CD4-positive, alpha-beta T cell treated with Interleukin-4 for 4 hours (primary cell): ENCODE results near the gene COPS2.
"Not testable (repeated sequence)": the region's sequence is repeated elsewhere in the genome, so short reads cannot be mapped to it uniquely, and the experiment has no call there.

Experiments
- DNase-seq: peaks from one replicate; pipeline ENCODE4 v3.0.0-alpha.2; 2020

Gene COPS2

GRCh38 chr15:49155110-49155833 lies at the start of gene COPS2:
Gene COPS2 (minus strand): TSS chr15:49155599. CDS start chr15:49155578, 21 bp downstream.
- DNase-seq: peak; percentile 97

DNA sequence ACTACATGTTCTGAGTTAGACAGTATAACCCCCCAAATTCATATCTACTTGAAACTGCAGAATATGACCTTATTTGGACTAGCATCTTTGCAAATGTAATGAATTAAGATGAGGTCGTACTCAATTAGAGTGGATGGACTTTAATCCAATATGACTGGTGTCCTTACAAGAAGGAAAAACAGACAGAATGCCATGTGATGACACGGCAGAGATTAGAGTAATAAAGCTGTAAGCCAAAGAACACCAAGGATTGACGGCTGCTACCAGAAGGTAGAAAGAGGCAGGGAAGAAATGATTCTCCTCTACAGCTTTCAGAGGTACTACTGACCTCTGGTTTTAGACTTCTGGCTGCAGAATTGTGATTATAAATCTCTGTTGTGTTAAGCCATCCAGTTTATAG lies 44.9 kb upstream of the COPS2 start:
- no peak for DNase-seq

DNA sequence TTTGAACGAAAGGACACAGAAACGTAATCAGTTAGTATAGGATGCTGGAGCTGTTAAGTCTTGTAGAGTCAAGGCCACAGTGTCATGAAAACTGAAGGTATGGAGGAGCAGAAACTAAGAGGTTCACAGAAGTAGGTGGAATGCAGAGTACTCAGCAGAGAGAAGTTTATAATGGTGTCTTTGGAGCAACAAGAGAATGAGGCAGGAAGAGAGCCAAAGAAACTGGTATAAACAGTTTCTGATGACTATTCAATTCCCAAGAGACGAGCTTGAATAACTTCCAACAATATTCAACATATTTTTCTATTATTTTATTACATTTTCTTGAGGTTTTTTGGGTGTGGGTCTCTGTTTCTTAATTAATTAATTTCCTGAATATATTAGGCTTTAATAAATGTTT lies 44.3 kb upstream of the COPS2 start:
- DNase-seq: no peak

GRCh38 chr15:49196856-49197255 lies 41.5 kb upstream of the COPS2 start:
- no peak for DNase-seq

GRCh38 chr15:49191892-49192291 lies 36.5 kb upstream of the COPS2 start:
- no peak for DNase-seq

DNA sequence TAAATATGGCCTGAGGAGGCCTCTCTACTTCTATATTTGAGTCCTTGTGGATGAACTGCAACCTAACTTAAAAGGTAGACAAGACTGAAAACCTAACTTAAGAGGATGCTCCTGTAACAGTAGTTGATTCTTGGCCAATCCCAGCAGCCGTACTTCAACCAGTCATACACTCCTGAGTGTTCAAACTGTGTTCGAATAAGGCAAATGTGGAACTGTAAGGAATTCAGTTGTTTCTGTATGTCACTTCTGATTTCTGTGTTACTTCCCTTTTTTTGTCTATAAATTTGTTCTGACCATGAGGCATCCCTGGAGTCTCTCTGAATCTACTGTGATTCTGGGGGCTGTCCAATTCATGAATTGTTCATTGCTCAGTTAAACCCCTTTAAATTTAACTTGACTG lies 35.2 kb upstream of the COPS2 start:
- no peak for DNase-seq

DNA sequence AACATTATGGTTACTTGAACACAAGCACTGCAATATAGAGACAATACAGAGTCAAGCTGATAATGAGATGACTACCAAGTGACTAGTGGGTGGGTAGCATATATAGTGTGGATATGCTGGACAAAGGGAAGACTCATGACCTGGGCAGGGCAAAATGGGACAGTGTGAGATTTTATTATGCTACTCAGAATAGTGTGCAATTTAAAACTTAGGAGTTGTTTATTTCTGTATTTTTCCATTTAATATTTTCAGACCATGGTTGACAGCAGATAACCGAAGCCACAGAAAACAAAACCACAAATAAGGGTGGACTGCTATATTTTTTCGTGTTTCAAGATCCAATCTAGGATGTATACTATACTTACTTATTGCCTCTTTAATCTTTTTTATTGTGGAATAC lies 34.2 kb upstream of the COPS2 start:
- DNase-seq: no peak

GRCh38 chr15:49188933-49189332 lies 33.5 kb upstream of the COPS2 start:
- no peak for DNase-seq

GRCh38 chr15:49187549-49188245 lies 32.3 kb upstream of the COPS2 start:
- DNase-seq: no peak

DNA sequence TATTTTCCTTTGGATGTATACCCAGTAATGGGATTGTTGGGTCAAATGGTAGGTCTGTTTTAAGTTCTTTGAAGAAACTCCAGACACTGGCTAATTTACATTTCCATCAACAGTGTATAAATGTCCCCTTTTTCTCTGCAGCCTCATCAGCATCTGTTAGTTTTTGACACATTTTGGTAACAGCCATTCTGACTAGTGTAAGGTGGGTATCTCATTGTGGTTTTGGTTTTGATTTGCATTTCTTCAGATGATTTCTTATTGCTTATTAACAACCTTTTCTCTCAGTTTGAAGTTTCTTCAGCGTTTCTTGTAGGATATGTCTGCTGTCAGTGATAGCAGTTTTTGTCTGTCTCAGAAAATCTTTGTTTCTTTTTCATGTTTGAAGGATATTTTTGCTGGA lies 30.1 kb upstream of the COPS2 start:
- no peak for DNase-seq

DNA sequence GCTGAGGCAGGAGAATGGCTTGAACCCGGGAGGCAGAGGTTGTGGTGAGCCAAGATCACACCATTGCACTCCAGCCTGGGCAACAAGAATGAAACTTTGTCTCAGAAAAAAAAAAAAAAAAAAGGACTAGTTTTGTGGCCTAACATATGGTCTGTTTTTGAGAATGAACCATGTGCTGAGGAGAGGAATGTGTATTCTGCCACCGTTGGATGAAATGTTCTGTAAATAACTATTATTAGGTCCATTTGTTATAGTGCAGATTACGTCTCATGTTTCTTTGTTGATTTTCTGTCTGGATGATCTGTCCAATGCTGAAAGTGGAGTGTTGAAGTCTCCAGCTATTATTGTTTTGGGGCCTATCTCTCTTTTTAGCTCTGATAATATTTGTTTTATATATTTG lies 28.3 kb upstream of the COPS2 start:
- not testable (repeated sequence) for DNase-seq

DNA sequence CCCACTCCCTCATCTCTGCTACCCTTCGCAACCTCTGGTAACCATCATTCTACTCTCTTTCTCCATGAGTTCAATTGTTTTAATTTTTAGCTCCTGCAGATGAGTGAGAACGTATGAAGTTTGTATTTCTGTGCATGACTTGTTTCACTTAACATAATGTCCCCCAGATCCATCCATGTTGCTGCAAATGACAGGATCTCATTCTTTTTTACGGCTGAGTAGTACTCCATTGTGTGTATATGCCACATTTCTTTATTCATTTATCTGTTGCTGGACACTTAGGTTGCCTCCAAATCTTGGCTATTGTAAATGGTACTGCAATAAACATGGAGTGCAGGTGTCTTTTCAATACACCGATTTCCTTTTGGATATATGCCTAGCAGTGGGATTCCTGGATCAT lies 26.7 kb upstream of the COPS2 start:
- no peak for DNase-seq

- DNase-seq: no peak
Observed at GRCh38 chr15:49179433-49180190, 24.2 kb upstream of the COPS2 start.

DNA sequence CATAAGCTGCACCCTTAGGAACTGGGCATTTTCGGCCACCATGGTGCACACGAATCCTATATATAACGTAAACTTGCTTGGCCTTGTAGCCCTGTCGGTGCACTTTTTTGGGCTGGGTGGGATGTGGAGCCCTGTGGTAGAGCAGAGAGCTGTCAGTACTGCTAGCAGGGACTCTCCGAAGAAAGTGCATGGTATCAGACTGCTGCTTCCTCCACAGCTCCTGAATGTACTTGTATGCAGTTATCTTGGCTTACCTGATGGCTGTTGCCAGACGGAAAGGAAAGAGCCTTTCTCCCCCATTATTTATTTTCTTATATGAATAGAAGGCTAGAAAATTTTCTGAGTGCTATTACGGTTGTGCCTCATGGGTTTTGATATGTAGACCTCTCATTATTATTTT lies 23.1 kb upstream of the COPS2 start:
- DNase-seq: no peak

GRCh38 chr15:49175582-49176397 lies 20.4 kb upstream of the COPS2 start:
- not testable (repeated sequence) for DNase-seq

DNA sequence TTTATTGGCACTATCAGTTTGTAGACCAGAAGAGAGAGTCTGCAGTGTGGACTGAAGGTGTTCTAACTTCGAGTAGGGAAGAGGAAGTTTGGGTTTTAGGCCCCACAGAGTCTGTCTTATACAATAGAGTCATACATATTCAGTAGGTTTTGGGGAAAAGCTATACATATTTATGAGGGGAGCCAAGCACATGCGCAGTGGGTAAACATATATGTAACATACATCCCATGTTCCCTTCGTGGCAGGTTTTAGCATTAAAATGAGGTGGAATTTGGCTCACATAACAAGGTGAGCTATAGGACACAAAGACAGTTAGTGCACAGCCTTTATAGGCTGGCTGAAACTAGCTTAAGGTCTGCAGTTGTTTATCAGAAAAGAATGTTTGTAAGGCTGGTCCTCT lies 19.5 kb upstream of the COPS2 start:
- DNase-seq: no peak

- no peak for DNase-seq
Observed at GRCh38 chr15:49171790-49172189, 16.4 kb upstream of the COPS2 start.

- DNase-seq: peak; percentile 81
Observed at GRCh38 chr15:49169880-49170597, 14.6 kb upstream of the COPS2 start, which contains the start of gene GALK2. Gene GALK2 (plus strand): TSS chr15:49170247. CDS start chr15:49170323, 76 bp downstream.

GRCh38 chr15:49168016-49168415 lies 12.6 kb upstream of the COPS2 start:
- DNase-seq: no peak

DNA sequence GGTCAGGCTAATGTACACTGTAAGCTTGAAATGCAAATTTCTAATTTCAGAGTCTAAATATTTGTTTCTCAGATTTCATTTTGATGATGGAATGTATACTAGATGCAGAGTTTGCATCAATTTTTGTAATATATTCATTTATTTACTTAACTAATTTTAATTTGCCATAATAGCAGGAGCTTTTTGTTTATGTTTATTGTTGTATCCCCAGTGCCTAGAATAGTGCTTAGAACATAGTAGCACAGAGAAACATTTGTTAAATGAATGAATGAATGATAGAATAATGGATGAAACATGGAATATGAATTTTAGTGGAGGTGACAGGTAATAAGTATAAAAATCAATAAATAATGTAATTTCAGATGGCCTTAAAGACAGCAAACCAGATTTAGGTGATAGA lies 9.5 kb upstream of the COPS2 start:
- no peak for DNase-seq

DNA sequence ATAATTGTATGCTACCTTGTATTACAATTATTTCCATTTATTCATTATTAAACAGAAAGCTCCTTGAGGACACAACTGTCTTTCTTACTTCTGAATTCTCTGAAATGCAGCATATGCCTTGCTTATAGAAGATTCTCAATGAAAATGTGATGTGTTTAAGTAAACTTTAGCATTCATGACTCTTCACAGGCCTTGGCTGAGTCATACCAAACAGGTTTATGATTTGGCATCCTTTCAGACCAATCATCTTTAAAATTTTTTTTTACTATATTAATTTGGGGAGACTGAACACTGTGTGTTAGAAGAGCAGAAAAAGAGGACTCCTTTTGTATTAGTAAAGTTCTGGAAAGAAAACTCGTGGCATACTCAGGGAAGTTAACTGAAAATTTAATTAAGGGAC lies 8.3 kb upstream of the COPS2 start:
- DNase-seq: no peak
